ENCODE results near the gene SPCS2.

DNA sequence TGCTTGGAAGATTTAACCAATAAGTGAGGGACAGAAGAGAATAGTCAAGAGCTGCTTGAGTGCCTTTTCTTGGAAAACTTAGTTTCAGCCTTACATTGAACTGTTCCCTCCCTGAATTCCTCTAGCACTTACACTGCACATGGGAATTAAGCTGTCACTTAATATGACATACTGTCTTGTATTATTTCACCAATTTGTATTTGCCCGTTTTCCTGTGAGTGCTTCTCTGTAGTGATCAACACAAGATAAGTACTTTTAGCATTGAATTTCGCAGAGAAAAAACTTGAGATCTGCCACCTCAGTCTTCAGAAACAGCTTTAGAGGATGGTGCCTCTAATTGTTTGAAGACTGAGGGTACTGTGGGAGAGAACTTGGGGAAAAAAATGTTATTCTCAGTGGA, 3.7 kb downstream of the SPCS2 start:
- no peak for TF ChIP-seq EP300 (IDR thresholded peaks at IDR 0.05; ENCODE audit: borderline replicate concordance)
- no peak for TF ChIP-seq TEAD4 (IDR thresholded peaks at IDR 0.05)
- TF ChIP-seq RAD21 (IDR thresholded peaks at IDR 0.05; ENCODE audit: low read depth), result no peak
- TF ChIP-seq, protein P1, sequence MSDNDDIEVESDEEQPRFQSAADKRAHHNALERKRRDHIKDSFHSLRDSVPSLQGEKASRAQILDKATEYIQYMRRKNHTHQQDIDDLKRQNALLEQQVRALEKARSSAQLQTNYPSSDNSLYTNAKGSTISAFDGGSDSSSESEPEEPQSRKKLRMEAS (IDR thresholded peaks at IDR 0.05), result no peak
- TF ChIP-seq CREB1 (IDR thresholded peaks at IDR 0.05; ENCODE audit: low read depth), result no peak
- TF ChIP-seq NFIC (IDR thresholded peaks at IDR 0.05), result no peak
- TF ChIP-seq, protein P2, sequence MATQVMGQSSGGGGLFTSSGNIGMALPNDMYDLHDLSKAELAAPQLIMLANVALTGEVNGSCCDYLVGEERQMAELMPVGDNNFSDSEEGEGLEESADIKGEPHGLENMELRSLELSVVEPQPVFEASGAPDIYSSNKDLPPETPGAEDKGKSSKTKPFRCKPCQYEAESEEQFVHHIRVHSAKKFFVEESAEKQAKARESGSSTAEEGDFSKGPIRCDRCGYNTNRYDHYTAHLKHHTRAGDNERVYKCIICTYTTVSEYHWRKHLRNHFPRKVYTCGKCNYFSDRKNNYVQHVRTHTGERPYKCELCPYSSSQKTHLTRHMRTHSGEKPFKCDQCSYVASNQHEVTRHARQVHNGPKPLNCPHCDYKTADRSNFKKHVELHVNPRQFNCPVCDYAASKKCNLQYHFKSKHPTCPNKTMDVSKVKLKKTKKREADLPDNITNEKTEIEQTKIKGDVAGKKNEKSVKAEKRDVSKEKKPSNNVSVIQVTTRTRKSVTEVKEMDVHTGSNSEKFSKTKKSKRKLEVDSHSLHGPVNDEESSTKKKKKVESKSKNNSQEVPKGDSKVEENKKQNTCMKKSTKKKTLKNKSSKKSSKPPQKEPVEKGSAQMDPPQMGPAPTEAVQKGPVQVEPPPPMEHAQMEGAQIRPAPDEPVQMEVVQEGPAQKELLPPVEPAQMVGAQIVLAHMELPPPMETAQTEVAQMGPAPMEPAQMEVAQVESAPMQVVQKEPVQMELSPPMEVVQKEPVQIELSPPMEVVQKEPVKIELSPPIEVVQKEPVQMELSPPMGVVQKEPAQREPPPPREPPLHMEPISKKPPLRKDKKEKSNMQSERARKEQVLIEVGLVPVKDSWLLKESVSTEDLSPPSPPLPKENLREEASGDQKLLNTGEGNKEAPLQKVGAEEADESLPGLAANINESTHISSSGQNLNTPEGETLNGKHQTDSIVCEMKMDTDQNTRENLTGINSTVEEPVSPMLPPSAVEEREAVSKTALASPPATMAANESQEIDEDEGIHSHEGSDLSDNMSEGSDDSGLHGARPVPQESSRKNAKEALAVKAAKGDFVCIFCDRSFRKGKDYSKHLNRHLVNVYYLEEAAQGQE (IDR thresholded peaks at IDR 0.05; ENCODE audit: low read depth), result no peak
- TF ChIP-seq FOXM1 (IDR thresholded peaks at IDR 0.05; ENCODE audit: borderline replicate concordance, low read depth), result no peak
- TF ChIP-seq CEBPB (IDR thresholded peaks at IDR 0.05), result no peak
- no peak for TF ChIP-seq TCF12 (IDR thresholded peaks at IDR 0.05; ENCODE audit: low read depth)
- TF ChIP-seq EGR1 (IDR thresholded peaks at IDR 0.05), result no peak
- TF ChIP-seq TAF1 (IDR thresholded peaks at IDR 0.05; ENCODE audit: low read depth), result no peak
- no peak for TF ChIP-seq YY1 (IDR thresholded peaks at IDR 0.05; ENCODE audit: low read depth)
